Subcutaneous abdominal adipose tissue (tissue), 5 donors: ENCODE data around the gene SLC27A1.
"Not testable (repeated sequence)": the region's sequence is repeated elsewhere in the genome, so short reads cannot be mapped to it uniquely, and the experiment has no call there.

Source experiments
- H3K27ac ChIP-seq: one replicate; pipeline ENCODE4 v1.7.0; 2013; ENCODE audit warnings: low read depth, mild to moderate bottlenecking, inconsistent platforms, low read length, moderate library complexity
- H3K27me3 ChIP-seq, 5 donors: one replicate each; pipeline ENCODE4 v1.7.0; 2013; ENCODE audit warnings: low read length in 5 of 5, inconsistent platforms in 1 of 5; ENCODE audit not compliant: control insufficient read depth in 5 of 5, insufficient read depth in 4 of 5
- H3K36me3 ChIP-seq, 5 donors: one replicate each; pipeline ENCODE4 v1.7.0; 2013; ENCODE audit warnings: low read length in 5 of 5; ENCODE audit not compliant: control insufficient read depth in 5 of 5, insufficient read depth in 5 of 5
- H3K4me1 ChIP-seq, 5 donors: one replicate each; pipeline ENCODE4 v1.7.0; 2013; ENCODE audit warnings: low read length in 5 of 5, mild to moderate bottlenecking in 3 of 5, moderate library complexity in 1 of 5; ENCODE audit not compliant: control insufficient read depth in 5 of 5, insufficient read depth in 5 of 5
- H3K4me3 ChIP-seq, 5 donors: one replicate each; pipeline ENCODE4 v1.7.0; 2013; ENCODE audit warnings: low read length in 5 of 5, low read depth in 1 of 5
- H3K9ac ChIP-seq, 5 donors: one replicate each; pipeline ENCODE4 v1.7.0; 2013; ENCODE audit warnings: low read length in 5 of 5, mild to moderate bottlenecking in 4 of 5, moderate library complexity in 3 of 5
- H3K9me3 ChIP-seq, 5 donors: one replicate each; pipeline ENCODE4 v1.7.0; 2013; ENCODE audit warnings: low read length in 5 of 5; ENCODE audit not compliant: control insufficient read depth in 5 of 5
- donor health status: healthy.
- donor health status: healthy.
- donor health status: healthy.
- donor health status: healthy.
- donor health status: healthy.

SLC27A1 gene

GRCh38 chr19:17543986-17544385, 73.7 kb downstream of the SLC27A1 start:
- Histone ChIP-seq H3K36me3 (no peaks in the 10 kb centered on the region), H3K4me3 (no peak overlapping the region), H3K27ac (no peak overlapping the region), H3K27me3 (no peaks in the 10 kb centered on the region), H3K4me1 (peaks cover 0 to 9% (median 7%) of the 10 kb centered on the region in 5 donors), H3K9me3 (peaks cover 0 to 5% (median 2%) of the 10 kb centered on the region in 5 donors), H3K9ac (no peak overlapping the region)

DNA sequence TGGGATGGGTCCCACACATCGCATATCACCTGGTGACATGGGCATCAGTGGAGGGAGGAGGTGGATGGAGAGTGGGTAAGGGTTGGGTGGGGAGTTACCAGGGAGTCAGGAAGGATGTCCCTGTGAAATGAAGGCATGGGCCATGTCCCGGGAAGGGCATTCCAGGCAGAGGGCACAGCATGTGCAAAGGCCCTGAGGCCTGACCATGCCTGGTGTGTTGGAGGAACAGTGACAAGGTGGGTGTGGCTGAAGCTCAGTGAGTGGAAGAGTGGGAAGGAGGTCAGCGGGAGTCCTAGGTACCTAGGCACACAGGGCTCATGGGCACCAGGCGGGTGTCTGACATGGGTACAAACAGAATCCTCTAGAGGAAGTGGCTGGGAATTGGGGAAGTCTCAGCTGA, 74.1 kb downstream of the SLC27A1 start:
- Histone ChIP-seq H3K4me3 (no peak overlapping the region), H3K27ac (no peak overlapping the region), H3K4me1 (peaks cover 0 to 4% (median 2%) of the 10 kb centered on the region in 5 donors), H3K9me3 (peaks cover 0 to 5% (median 2%) of the 10 kb centered on the region in 5 donors), H3K27me3 (no peaks in the 10 kb centered on the region), H3K36me3 (no peaks in the 10 kb centered on the region), H3K9ac (no peak overlapping the region)

DNA sequence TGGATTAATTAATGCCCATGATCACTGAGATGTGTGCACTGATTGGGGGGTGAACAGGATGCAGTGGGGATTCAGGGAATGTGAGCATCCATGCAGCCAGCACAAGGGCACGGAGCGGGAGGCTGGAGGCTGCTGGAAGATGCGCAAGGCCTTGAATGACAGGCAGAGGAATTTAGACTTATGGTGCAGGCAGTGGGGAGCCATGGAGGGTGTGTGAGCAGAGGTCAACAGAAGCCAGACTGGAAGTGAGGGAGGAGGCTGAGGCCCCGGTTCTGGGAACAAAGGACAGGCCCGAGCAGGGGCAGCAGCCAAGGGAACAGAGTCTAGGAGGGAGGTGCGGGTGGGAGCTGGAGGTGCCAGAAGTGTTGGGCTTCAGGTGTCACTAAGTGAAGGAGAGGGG, 77.8 kb downstream of the SLC27A1 start:
- H3K9me3 ChIP-seq: no peaks in the 10 kb centered on the region
- H3K4me1 ChIP-seq: peaks cover 0 to 9% (median 4%) of the 10 kb centered on the region in 5 donors
- H3K4me3 ChIP-seq: no peak overlapping the region
- no peaks in the 10 kb centered on the region for H3K27me3 ChIP-seq
- H3K9ac ChIP-seq: no peak overlapping the region
- H3K36me3 ChIP-seq: no peaks in the 10 kb centered on the region
- no peak overlapping the region for H3K27ac ChIP-seq

GRCh38 chr19:17549085-17549740, 78.9 kb downstream of the SLC27A1 start:
- no peaks in the 10 kb centered on the region for H3K27me3 ChIP-seq
- H3K4me3 ChIP-seq: no peak overlapping the region
- no peaks in the 10 kb centered on the region for H3K9me3 ChIP-seq
- no peaks in the 10 kb centered on the region for H3K36me3 ChIP-seq
- H3K27ac ChIP-seq: no peak overlapping the region
- no peak overlapping the region for H3K9ac ChIP-seq
- H3K4me1 ChIP-seq: peaks cover 4 to 20% (median 13%) of the 10 kb centered on the region in 5 donors

- Histone ChIP-seq H3K27me3 (no peaks in the 10 kb centered on the region), H3K9ac (no peak overlapping the region), H3K27ac (no peak overlapping the region), H3K4me3 (no peak overlapping the region), H3K4me1 (peaks cover 9 to 27% (median 17%) of the 10 kb centered on the region in 5 donors), H3K36me3 (no peaks in the 10 kb centered on the region), H3K9me3 (no peaks in the 10 kb centered on the region)
Observed at GRCh38 chr19:17550076-17550667, 79.8 kb downstream of the SLC27A1 start.

GRCh38 chr19:17552735-17553134, 82.4 kb downstream of the SLC27A1 start:
- not testable (repeated sequence) for H3K27me3 ChIP-seq, H3K9ac ChIP-seq, H3K36me3 ChIP-seq, H3K4me3 ChIP-seq, H3K9me3 ChIP-seq
- H3K27ac ChIP-seq: peak overlapping the region; percentile 70
- H3K4me1 ChIP-seq: peaks cover 10 to 49% (median 37%) of the 10 kb centered on the region in 5 donors

- Histone ChIP-seq H3K27ac (peak overlapping the region; percentile 70), H3K9ac (peak overlapping the region in 2 of 5 donors; percentile 56 to 62), H3K9me3 (no peaks in the 10 kb centered on the region), H3K4me3 (peak overlapping the region in 1 of 5 donors; percentile 22), H3K4me1 (peaks cover 10 to 49% (median 37%) of the 10 kb centered on the region in 5 donors), H3K27me3 (no peaks in the 10 kb centered on the region), H3K36me3 (peaks cover 0 to 3% (median 0%) of the 10 kb centered on the region in 5 donors)
Observed at GRCh38 chr19:17553256-17553655, 82.9 kb downstream of the SLC27A1 start.

- Histone ChIP-seq H3K4me1 (peaks cover 10 to 61% (median 45%) of the 10 kb centered on the region in 5 donors), H3K27me3 (no peaks in the 10 kb centered on the region), H3K9me3 (no peaks in the 10 kb centered on the region), H3K9ac (peak overlapping the region in 2 of 5 donors; percentile 32 to 41), H3K36me3 (peaks cover 0 to 13% (median 11%) of the 10 kb centered on the region in 5 donors), H3K4me3 (peak overlapping the region; percentile 47 to 94 (median 86)), H3K27ac (peak overlapping the region; percentile 60)
Observed at GRCh38 chr19:17554968-17555479, 84.7 kb downstream of the SLC27A1 start.

DNA sequence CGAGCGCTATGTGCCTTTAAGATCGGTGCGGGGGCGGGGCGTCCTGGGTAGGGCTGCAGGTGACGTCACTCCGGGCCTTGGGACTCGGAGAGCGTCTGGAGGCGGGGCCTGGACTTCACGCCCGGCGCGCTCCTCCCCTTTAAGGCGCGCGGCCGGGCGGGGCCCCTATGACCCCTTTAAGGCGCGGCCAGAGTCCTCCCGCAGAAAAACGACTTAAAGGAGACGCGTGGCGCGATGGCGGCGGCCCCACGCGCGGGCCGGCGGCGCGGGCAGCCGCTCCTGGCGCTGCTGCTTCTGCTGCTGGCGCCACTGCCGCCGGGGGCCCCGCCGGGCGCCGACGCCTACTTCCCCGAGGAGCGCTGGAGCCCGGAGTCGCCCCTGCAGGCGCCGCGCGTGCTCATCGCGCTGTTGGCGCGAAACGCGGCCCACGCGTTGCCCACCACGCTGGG, 85.2 kb downstream of the SLC27A1 start, which contains the start of gene COLGALT1:
Gene COLGALT1, plus strand, starts transcription at position 170 of the 449 bp plus-strand sequence. Its CDS starts 65 bp downstream, at position 235.
- H3K36me3 ChIP-seq: peaks cover 0 to 18% (median 16%) of the 10 kb centered on the region in 5 donors
- no peaks in the 10 kb centered on the region for H3K27me3 ChIP-seq
- H3K9ac ChIP-seq: peak within 1 kb of the TSS; percentile 66 to 93 (median 88)
- peak within 1 kb of the TSS; percentile 79 to 96 (median 92) for H3K4me3 ChIP-seq
- H3K9me3 ChIP-seq: no peaks in the 10 kb centered on the region
- peak within 1 kb of the TSS; percentile 84 for H3K27ac ChIP-seq
- peaks cover 10 to 66% (median 50%) of the 10 kb centered on the region in 5 donors for H3K4me1 ChIP-seq
